Liver (tissue), 9 donors: ENCODE measurements around the gene KCNG1. TPM values are rescaled to one million over a fixed set of nuclear protein-coding genes. Genes with fewer than 3 reads are reported as not detected.

Experiments used
- DNase-seq: peaks from one replicate; pipeline ENCODE4 v3.0.0-alpha.2; 2017; ENCODE audit warnings: low spot score
- H3K27ac ChIP-seq, 2 donors: one replicate each; pipeline ENCODE4 v1.7.0; 2013; ENCODE audit warnings: inconsistent platforms in 2 of 2, low read length in 2 of 2, control low read depth in 1 of 2, low read depth in 1 of 2, mild to moderate bottlenecking in 1 of 2
- H3K27me3 ChIP-seq, 4 donors: one replicate each; pipeline versions ENCODE4 v1.6.1 to v1.7.0; 2013; ENCODE audit warnings: low read length in 3 of 4, inconsistent platforms in 1 of 4, mild to moderate bottlenecking in 1 of 4, moderate library complexity in 1 of 4; ENCODE audit not compliant: control insufficient read depth in 4 of 4, insufficient read depth in 4 of 4
- H3K36me3 ChIP-seq, 4 donors: one replicate each; pipeline versions ENCODE4 v1.6.1 to v1.7.0; 2013; ENCODE audit warnings: low read length in 3 of 4, mild to moderate bottlenecking in 3 of 4, low read depth in 1 of 4, moderate library complexity in 1 of 4; ENCODE audit not compliant: control insufficient read depth in 4 of 4, insufficient read depth in 3 of 4
- H3K4me1 ChIP-seq, 4 donors: one replicate each; pipeline versions ENCODE4 v1.6.1 to v1.7.0; 2013; ENCODE audit warnings: low read length in 3 of 4, mild to moderate bottlenecking in 3 of 4, moderate library complexity in 1 of 4; ENCODE audit not compliant: control insufficient read depth in 4 of 4, insufficient read depth in 4 of 4
- H3K4me3 ChIP-seq, 3 donors: one replicate each; pipeline versions ENCODE4 v1.6.1 to v1.7.0; 2013; ENCODE audit warnings: low read length in 3 of 3, control low read depth in 1 of 3, low read depth in 1 of 3, mild to moderate bottlenecking in 1 of 3
- H3K9ac ChIP-seq, 2 donors: one replicate each; pipeline ENCODE4 v1.7.0; 2013; ENCODE audit warnings: low read length in 2 of 2, mild to moderate bottlenecking in 2 of 2, moderate library complexity in 2 of 2, control low read depth in 1 of 2, low read depth in 1 of 2
- H3K9me3 ChIP-seq, 4 donors: one replicate each; pipeline versions ENCODE4 v1.6.1 to v1.7.0; 2013; ENCODE audit warnings: low read length in 3 of 4; ENCODE audit not compliant: control insufficient read depth in 4 of 4
- EGR1 ChIP-seq, 2 donors: IDR thresholded peaks; 2 replicates each; pipeline ENCODE4 v1.6.1; 2016 to 2018; ENCODE audit warnings: antibody characterized with exemption in 2 of 2, low read depth in 2 of 2
- FOXA2 ChIP-seq: IDR thresholded peaks from 2 replicates; pipeline ENCODE4 v1.6.1; 2016; ENCODE audit warnings: antibody characterized with exemption
- HNF4A ChIP-seq, 2 donors: conservative IDR thresholded peaks; 2 replicates each; pipeline ENCODE4 v1.6.1; 2016; ENCODE audit warnings: antibody characterized with exemption in 2 of 2, mild to moderate bottlenecking in 2 of 2
- HNF4G ChIP-seq: IDR thresholded peaks from 2 replicates; pipeline ENCODE4 v1.6.1; 2016; ENCODE audit warnings: antibody characterized with exemption
- JUND ChIP-seq, 2 donors: IDR thresholded peaks; 2 replicates each; pipeline ENCODE4 v1.6.1; 2016; ENCODE audit warnings: antibody characterized with exemption in 2 of 2
- NR2F2 ChIP-seq: IDR thresholded peaks from 2 replicates; pipeline ENCODE4 v1.6.1; 2016; ENCODE audit warnings: antibody characterized with exemption
- RAD21 ChIP-seq, 2 donors: IDR thresholded peaks; 2 replicates each; pipeline ENCODE4 v1.6.1; 2016; ENCODE audit warnings: antibody characterized with exemption in 2 of 2, mild to moderate bottlenecking in 2 of 2
- RXRA ChIP-seq, 2 donors: IDR thresholded peaks; 2 replicates each; pipeline ENCODE4 v1.6.1; 2017 to 2018; ENCODE audit warnings: antibody characterized with exemption in 2 of 2, mild to moderate bottlenecking in 1 of 2
- SP1 ChIP-seq: IDR thresholded peaks from 2 replicates; pipeline ENCODE4 v1.6.1; 2018; ENCODE audit warnings: antibody characterized with exemption, mild to moderate bottlenecking
- TAF1 ChIP-seq: conservative IDR thresholded peaks from 2 replicates; pipeline ENCODE4 v1.6.1; 2016; ENCODE audit warnings: antibody characterized with exemption, mild to moderate bottlenecking
- ZBTB33 ChIP-seq: IDR thresholded peaks from 2 replicates; pipeline ENCODE4 v1.6.1; 2016; ENCODE audit warnings: antibody characterized with exemption
- WGBS: extraction: QIAGEN DNeasy Blood & Tissue Kit; methylation state at CpG from one replicate; pipeline ENCODE4 v1.1.7; 2013; 5-methylcytosine and 5-hydroxymethylcytosine counted together
- polyA plus RNA-seq, 2 donors: library from polyadenylated mRNA; stranded (reverse) in 1 of 2; unstranded in 1 of 2; fragments of 200-250 nt in 1 of 2; fragments of >200 nt in 1 of 2; fragmentation: Nextera tagmentation in 1 of 2; extraction: Ambion mirVana in 1 of 2; gene quantifications; one replicate each; pipeline versions ENCODE4 v1.2.1 to v1.2.3, GENCODE V29; 2013 to 2015
- total RNA-seq, 2 donors: library from RNA; depleted of rRNA; stranded (reverse); fragments of >200 nt; gene quantifications; one replicate each; pipeline ENCODE4 v1.2.3, GENCODE V29; 2014
- TF ChIP-seq, protein P1 (sequence below): fragments of 150-350 bp; IDR thresholded peaks from 2 replicates; pipeline ENCODE4 v1.5.1; 2017; ENCODE audit warnings: improper control_type of control experiment, low read depth, low read length; ENCODE audit not compliant: missing input control
- TF ChIP-seq, protein P2 (sequence below): IDR thresholded peaks from 2 replicates; pipeline ENCODE4 v1.6.1; 2016; ENCODE audit warnings: antibody characterized with exemption
- TF ChIP-seq, protein P3 (sequence below): IDR thresholded peaks from 2 replicates; pipeline ENCODE4 v1.6.1; 2016; ENCODE audit warnings: antibody characterized with exemption
- donor health status: healthy.
- donor health status: healthy.
- donor health status: healthy.
- donor health status: healthy.
- donor health status: healthy.

The KCNG1 gene
- total and polyA plus RNA-seq, 4 donors = 0.08 to 0.24 (median 0.14) TPM; not detected in 1

DNA sequence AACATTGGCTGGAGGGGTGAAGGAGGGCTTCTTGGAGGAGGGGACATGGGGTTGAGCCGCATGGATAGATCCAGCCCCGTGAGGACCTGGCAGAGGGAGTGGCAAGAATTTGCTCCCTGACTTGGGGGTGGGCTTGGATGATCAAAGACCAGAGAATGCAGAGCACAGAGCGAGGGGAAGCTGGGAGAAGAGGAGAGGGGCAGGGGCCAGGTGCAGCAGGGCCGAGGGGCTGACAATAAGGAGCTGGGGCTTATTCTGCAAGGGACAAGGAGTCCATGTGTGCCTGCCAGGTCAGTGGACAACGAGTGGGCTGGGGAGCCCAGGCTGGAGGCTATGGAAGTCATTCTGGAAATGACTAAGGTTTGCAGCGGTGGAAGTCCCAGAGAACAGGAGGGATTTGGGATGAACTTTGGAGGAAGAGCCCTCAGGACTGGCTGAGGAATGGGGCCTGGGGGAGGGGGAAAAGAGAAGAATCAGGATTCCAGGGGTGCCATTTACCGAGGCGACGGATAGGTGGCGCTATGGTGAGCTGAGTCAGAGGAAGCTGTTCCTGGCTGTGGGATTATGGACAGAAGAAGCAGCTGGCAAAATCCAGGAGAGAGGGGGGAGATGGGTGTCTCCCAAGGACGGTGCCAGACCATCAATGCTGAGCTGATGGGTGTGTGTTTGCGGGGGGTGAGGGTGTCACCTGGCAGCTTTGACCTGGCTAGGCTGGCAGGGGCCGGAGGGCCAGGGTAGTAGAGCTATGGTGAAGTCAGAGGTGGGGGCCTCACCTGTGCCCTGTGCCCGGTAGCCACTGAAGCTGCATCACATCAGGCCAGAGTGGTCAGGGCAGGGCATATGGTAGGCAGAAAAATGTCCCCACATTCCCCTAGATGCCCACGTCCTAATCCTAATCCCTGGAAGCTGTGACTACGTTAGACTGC is 7.8 kb downstream of the KCNG1 start:
- H3K4me3 ChIP-seq = no peak overlapping the region
- DNase-seq = peak; percentile 45
- WGBS = 37% methylated on average over 16 of the region's 16 CpGs
- no peaks in the 10 kb centered on the region for H3K9me3 ChIP-seq
- H3K36me3 ChIP-seq = no peaks in the 10 kb centered on the region
- H3K27ac ChIP-seq = no peak overlapping the region
- TF ChIP-seq RXRA (IDR thresholded peaks at IDR 0.05) (no peak), RAD21 (IDR thresholded peaks at IDR 0.05) (peak; percentile 41 to 63), FOXA2 (no peak)
- TF ChIP-seq, protein P1, sequence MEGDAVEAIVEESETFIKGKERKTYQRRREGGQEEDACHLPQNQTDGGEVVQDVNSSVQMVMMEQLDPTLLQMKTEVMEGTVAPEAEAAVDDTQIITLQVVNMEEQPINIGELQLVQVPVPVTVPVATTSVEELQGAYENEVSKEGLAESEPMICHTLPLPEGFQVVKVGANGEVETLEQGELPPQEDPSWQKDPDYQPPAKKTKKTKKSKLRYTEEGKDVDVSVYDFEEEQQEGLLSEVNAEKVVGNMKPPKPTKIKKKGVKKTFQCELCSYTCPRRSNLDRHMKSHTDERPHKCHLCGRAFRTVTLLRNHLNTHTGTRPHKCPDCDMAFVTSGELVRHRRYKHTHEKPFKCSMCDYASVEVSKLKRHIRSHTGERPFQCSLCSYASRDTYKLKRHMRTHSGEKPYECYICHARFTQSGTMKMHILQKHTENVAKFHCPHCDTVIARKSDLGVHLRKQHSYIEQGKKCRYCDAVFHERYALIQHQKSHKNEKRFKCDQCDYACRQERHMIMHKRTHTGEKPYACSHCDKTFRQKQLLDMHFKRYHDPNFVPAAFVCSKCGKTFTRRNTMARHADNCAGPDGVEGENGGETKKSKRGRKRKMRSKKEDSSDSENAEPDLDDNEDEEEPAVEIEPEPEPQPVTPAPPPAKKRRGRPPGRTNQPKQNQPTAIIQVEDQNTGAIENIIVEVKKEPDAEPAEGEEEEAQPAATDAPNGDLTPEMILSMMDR = peak; percentile 48
- no peaks in the 10 kb centered on the region for H3K4me1 ChIP-seq
- H3K27me3 ChIP-seq = peaks cover 0 to 5% (median 3%) of the 10 kb centered on the region in 4 donors
- H3K9ac ChIP-seq = no peak overlapping the region

GRCh38 chr20:51013577-51014330 is 9.2 kb downstream of the KCNG1 start:
- no peak for DNase-seq

More at GRCh38 chr20:51013577-51014330, 9.2 kb downstream of the KCNG1 start:
- Histone ChIP-seq H3K9me3 (no peaks in the 10 kb centered on the region), H3K27me3 (peaks cover 0 to 2% (median under 1%) of the 10 kb centered on the region in 4 donors), H3K4me3 (no peak overlapping the region), H3K4me1 (no peaks in the 10 kb centered on the region), H3K36me3 (no peaks in the 10 kb centered on the region), H3K27ac (no peak overlapping the region), H3K9ac (no peak overlapping the region)
- TF ChIP-seq ZBTB33 = no peak
- no peak for TF ChIP-seq SP1
- TF ChIP-seq EGR1 (IDR thresholded peaks at IDR 0.05; ENCODE audit: low read depth in 2 of 2) = no peak
- no peak for TF ChIP-seq JUND (IDR thresholded peaks at IDR 0.05)
- no peak for TF ChIP-seq HNF4G
- TF ChIP-seq, protein P1 = no peak
- TF ChIP-seq NR2F2 = no peak
- TF ChIP-seq, protein P2, sequence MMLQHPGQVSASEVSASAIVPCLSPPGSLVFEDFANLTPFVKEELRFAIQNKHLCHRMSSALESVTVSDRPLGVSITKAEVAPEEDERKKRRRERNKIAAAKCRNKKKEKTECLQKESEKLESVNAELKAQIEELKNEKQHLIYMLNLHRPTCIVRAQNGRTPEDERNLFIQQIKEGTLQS = no peak
- no peak for TF ChIP-seq TAF1
- TF ChIP-seq HNF4A (conservative IDR thresholded peaks at IDR 0.05) = no peak
- TF ChIP-seq, protein P3, sequence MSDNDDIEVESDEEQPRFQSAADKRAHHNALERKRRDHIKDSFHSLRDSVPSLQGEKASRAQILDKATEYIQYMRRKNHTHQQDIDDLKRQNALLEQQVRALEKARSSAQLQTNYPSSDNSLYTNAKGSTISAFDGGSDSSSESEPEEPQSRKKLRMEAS = no peak
- WGBS = 33% methylated on average over 8 of the region's 8 CpGs
